ENCODE measurements around the gene C1orf226.

GRCh38 chr1:162368451-162368850 lies 13.1 kb upstream of the C1orf226 start:
- TF ChIP-seq CTCF (IDR thresholded peaks at IDR 0.05) (no peak), POLR2AphosphoS5 (IDR thresholded peaks at IDR 0.05; ENCODE audit: insufficient read depth in 1 of 2, low read depth in 1 of 2) (no peak)

Data from vagina (tissue), 2 donors.